KOPT-K1 (cell line): ENCODE data around the gene MACROD1.

ENCODE experiments used
- H3K27ac ChIP-seq: fragments of 200-600 bp; sonication (generic); 2 replicates; pipeline ENCODE4 v1.5.1; 2016; ENCODE audit warnings: antibody characterized with exemption, mild to moderate bottlenecking, low read depth, low read length; ENCODE audit not compliant: poor library complexity, severe bottlenecking
- H3K36me3 ChIP-seq: fragments of 200-600 bp; sonication (generic); 2 replicates; pipeline ENCODE4 v1.5.1; 2017; ENCODE audit warnings: antibody characterized with exemption, mild to moderate bottlenecking, low read length, moderate library complexity; ENCODE audit not compliant: insufficient read depth
- H3K9me3 ChIP-seq: fragments of 200-600 bp; sonication (generic); 2 replicates; pipeline ENCODE4 v1.5.1; 2017; ENCODE audit warnings: antibody characterized with exemption, low read length, mild to moderate bottlenecking; ENCODE audit not compliant: insufficient read depth, poor library complexity, severe bottlenecking

The MACROD1 gene

DNA sequence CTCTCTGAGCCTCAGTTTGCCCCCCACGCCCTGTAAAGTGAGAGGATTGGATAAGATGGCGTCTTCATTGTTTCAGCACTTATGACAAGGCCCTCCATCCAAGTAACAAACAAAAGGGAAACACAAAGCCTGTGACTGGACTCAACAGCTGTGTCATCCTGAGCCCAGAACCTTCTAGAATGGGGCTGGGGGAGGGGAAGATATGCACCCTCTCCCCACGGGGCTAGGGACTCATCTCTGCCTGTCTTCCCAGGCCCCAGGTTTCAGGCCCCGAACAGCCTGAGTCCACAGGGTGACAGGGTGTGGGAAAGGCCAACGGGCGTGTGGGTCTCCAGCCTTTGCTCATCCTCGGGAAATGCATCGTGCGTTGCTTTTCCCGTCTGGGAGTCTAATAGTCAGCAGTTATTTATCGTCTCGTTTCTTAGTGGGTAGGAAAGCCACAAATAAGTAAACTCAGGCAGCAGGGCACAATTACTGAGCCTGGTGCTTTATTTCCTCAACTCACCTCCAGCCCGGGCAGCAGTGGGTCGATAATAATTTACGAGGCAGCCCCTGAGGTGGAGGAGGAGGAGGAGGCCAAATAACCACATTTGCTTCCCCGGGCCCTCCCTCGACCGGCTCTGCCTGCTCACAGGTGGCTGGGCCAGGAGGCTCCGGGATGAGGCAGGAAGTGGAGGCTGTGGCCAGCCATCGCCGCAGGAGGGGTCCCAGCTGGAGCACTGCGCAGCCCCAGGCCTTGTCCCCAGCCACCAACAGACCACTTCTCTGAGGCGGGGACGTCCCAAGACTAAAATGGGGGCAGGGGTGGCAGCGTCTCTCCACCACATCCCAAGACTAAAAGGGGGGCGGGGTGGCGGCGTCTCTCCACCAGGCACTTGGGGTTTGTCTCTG, 75.8 kb downstream of the MACROD1 start:
- H3K27ac ChIP-seq, result peak overlapping the region; percentile 48
- no peaks in the 10 kb centered on the region for H3K36me3 ChIP-seq
- no peaks in the 10 kb centered on the region for H3K9me3 ChIP-seq

DNA sequence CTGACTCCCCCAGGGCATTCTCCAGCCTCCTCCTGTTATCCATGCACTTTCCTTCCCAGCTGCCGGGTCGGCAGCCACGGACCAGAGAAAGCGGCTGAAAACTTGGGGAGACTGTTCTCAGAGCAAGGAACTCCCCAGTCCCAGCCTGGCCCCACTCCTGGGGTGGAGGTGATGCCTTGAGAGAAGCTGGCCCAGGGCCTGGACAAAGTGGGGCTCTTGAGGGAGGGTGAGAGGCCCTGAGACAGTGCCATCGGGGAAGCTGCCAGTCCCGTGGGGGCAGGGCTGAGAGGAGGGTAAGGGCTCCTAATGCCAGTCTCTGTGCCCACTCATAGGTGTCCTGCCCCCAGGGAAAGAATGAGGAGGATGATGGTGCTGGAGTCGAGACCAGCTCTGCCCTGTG, 76.4 kb downstream of the MACROD1 start:
- no peaks in the 10 kb centered on the region for H3K9me3 ChIP-seq
- H3K36me3 ChIP-seq, result no peaks in the 10 kb centered on the region
- peak overlapping the region; percentile 48 for H3K27ac ChIP-seq

DNA sequence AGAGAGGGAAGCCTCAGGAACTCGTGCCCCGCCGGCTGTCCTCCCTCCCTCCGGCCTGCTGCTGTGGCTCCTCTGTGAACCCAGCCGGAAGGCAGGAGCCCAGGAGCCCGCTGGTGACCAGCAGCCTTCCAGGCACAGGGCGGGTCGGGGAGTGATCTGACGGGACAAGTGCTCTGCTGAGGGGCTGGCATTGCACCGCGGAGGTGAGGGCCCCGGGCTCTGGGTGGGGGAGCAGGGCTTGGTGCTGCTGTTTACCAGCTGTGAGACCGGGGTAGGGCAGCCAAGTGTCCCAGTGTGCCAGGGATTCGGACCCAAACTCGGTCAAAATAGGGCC, 76.9 kb downstream of the MACROD1 start:
- Histone ChIP-seq H3K36me3 (no peaks in the 10 kb centered on the region), H3K9me3 (no peaks in the 10 kb centered on the region), H3K27ac (peak overlapping the region; percentile 48)

DNA sequence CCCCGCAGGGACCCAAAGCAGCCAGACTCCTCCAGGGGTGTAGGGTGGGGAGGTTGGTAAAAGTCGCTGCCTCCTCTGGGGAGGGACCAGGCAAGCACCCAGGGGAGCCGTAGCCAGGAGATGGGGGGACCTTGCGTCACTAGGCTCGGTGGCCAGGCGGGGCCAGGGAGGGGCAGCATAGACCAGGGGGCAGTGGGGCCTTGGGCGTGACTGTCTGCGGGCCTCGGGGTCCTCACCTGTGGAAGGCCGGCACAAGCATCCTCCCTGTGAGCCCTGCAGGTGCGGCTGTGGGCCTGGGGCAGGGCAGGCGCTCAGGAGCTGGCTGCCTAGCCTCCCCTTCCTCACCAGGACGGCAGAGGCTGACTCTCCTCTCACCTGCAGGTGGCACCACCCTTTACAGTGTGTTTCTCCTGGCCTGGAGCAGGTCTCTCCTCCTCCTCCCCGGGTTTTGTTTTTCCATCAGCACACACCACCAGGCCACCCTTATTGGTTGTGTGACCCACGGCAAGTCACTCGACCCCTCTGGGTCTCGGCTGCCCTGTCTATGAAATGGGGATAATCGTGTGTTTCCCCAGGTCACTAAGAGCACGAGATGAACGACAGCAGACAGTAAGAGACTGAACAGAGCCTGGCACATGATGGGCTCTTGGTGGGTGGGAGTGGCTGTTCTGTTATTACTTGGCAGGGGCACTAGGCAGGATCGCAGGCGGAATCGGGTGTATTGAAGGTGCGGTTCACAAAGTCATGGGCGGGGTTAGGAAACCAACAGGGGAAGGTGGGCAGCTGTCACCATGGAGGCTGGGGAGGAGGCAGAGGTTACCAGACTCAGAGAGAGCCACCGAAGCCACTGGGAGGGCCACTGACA, 77.5 kb downstream of the MACROD1 start:
- Histone ChIP-seq H3K27ac (peak overlapping the region; percentile 48), H3K36me3 (no peaks in the 10 kb centered on the region), H3K9me3 (no peaks in the 10 kb centered on the region)

DNA sequence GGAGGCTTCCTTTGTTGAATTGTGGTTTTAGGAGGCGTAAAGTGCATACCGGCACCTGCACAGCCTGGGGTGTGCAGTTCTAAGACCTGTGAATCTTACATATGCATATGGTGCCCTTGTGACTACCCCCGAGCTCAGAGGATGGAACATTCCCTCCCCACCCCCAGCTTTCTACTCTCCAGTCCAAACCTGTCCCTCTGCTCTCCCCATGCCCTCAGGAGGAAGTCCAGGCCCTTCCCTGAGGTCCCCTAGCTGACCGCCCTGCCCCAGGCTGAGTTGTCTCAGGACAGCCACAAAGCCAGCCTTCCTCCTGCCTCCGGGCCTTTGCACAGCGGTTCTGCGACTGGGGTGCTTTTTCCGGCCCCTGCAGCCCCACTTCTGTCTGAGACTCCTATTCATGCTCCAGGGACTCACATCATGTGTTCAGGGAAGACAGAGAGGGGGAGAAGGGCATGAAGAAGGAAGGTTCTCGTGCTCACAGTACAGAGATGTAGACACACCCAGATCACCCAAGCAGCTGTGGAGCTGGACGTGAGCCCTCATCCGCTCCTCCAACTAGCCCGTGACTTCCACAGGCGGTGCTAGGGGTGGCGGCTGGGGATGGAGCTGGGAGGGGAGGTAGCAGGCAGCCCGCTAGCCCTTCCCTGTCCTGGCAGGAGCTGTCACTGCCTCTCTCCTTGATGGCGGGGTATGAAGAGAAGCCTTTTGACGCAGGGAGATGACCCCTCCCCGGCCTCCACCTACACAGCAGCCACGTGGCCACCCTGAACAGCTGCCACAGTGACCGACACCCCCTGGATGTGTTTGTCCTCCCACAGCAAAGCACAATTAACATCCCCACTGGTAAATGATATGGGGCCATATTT, 79.4 kb downstream of the MACROD1 start:
- H3K27ac ChIP-seq, result peak overlapping the region; percentile 55
- H3K36me3 ChIP-seq, result no peaks in the 10 kb centered on the region
- H3K9me3 ChIP-seq, result no peaks in the 10 kb centered on the region

DNA sequence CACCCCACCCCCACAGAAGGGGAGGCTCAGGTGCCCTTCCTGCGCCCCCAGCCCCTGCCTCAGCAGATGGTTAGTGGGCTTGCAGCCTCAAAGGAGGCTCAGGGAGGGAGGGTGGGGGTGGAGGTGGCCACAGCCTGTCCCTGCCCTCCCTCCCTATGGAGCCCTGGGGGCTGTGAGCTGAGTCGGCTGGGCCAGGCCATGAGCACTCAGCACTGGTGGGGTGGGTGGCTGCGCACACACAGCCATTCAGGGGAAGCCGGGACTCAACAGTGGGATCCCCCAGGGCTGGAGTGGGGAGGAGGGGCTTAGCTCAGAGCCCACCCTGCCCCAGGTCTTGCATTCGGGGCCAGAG, 80.0 kb downstream of the MACROD1 start:
- no peaks in the 10 kb centered on the region for H3K9me3 ChIP-seq
- H3K36me3 ChIP-seq, result no peaks in the 10 kb centered on the region
- peak overlapping the region; percentile 55 for H3K27ac ChIP-seq

DNA sequence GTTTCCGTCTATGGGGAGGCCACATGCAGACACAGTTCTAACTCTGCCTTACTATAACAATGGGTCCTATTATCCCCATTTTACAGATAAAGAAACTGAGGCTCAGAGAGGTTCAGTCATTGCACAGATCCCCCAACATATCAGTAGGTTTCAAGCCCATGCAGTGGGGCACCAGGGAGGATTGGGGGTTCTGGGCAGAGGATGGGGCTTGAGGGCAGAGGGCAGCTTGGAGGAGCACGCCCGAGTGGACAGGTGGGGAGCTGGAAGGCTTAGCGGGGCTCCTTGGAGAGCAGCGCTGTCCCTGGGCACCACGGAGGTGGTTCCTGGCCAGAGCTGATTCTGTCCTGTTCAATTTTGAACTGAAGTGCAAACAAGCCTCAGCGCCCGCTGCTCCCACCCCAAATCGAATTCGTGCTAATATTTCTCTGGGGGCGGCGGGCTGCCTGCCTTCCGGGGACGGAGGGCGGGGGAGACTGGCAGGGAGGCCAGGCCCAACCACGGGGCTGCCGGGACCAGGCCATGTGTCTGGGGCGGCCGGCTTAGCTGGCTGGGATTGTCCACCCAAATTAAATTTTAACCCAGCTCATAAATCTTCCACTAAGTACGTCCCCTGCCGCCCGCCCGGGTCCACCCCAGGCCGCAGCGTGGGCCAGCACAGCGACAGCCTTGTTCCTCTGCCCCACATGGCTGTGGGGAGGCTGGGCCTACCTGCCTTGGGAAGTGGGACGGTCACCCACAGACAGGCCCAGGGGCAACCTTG, 80.8 kb downstream of the MACROD1 start:
- H3K9me3 ChIP-seq, result no peaks in the 10 kb centered on the region
- H3K36me3 ChIP-seq, result no peaks in the 10 kb centered on the region

DNA sequence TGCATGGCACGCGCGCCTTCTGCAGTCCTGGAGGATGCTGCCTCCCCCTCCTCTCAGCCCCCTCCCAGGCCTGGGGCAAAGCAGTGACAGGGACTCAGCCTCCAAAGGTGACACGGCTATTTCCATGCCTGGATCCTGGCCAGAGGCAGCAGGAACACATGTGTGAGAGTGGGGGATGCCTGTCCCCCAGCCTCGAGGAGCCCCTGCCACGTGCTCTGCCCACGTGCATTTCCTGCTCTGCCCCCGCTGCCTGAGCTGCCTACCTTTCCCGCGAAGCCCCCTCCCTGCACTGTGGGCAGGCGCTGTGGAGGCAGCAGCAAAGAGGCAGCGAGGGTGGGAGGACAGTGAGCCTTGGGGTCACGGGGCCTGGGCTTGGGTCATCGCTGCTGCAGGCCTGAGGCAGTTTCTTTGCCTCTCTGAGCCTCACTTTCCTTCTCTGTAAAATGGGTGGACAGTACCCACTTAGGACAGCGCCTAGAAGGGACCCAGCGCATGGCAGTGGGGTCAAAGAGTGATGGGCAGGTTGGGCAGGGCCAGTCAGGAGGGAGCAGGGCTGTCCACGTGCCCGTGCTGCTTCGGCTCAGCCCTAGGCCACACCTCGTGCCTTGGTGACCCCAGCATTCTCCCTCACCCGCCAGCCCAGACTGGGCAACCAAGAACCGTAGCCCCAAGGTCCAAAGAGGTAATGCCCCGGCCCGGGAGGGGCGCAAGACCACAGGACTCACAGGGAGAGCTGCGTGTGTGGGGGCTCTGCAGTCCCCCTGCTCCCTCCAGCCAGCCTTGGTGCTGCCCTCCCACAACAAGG, 81.6 kb downstream of the MACROD1 start:
- Histone ChIP-seq H3K36me3 (no peaks in the 10 kb centered on the region), H3K9me3 (no peaks in the 10 kb centered on the region), H3K27ac (peak overlapping the region; percentile 16)

More for the DNA sequence above, 80.8 kb downstream of the MACROD1 start:
- peak overlapping the region; percentile 20 for H3K27ac ChIP-seq

DNA sequence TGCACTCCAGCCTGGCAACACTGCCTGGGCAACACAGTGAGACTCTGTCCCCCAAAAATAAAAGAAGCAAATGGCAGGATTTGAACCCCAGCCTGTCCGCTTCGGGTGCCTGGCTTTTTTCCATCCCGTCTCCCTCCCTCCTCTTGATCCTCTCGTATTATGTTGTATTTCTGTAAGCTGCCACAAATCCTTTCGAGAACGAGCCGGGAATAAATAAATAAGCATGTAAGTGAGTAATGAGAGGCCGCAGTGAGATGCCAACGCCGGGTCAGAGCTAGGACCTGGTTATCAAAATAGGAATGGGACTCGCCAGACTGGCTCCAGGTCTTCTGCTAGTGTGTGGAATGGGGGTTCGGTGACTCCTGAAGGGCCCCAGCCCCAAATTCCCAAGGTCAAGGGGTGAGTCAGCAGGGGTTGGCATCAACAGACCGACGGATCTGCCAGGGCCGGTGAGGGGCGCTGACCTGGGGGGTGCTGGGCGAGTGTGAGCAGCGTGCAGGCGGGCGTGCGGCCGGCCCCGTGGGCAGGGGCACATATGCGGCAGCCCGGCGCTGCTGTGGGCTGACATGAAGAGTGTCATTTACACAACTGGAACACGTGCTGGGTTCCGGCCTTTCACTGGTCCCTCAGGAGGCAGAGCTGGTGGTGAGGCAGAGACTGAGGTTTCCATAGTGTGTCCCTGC, 82.4 kb downstream of the MACROD1 start:
- Histone ChIP-seq H3K27ac (no peak overlapping the region), H3K9me3 (no peaks in the 10 kb centered on the region), H3K36me3 (no peaks in the 10 kb centered on the region)

DNA sequence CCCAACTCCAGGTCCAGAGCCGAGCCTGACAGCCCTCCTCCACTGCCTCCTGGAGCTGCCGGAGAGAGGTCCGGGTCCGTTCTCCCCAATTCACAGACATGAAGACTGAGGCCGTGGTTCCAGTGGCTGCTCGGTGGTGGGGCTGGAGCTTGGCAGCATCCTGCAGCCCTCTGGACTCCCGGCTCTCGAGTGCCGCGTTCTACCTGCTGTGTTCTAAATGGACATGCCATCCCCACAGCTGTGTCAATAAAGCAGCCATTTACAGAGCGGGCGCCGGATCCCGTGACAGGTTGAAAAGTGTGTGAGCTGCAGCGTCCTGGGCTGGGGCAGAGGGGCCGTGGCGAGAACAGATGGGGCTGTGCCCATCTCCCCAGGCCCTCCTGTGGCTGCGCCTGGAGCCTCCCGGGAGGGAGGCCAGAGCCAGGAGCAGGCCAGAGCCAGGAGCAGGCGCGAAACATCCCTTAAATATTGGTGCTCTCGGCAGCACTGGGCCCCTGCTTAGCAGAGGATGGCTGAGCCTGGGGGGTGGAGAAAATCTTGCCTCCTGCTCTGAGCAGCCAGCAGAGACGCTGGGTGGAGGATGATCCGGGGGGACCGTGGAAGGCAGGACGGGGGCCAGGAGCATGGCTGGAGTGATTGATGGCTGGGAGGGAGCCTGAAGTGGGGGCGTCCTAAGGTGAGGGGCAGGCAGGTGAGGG, 84.0 kb downstream of the MACROD1 start:
- no peaks in the 10 kb centered on the region for H3K9me3 ChIP-seq
- H3K36me3 ChIP-seq, result no peaks in the 10 kb centered on the region
- H3K27ac ChIP-seq, result no peak overlapping the region

DNA sequence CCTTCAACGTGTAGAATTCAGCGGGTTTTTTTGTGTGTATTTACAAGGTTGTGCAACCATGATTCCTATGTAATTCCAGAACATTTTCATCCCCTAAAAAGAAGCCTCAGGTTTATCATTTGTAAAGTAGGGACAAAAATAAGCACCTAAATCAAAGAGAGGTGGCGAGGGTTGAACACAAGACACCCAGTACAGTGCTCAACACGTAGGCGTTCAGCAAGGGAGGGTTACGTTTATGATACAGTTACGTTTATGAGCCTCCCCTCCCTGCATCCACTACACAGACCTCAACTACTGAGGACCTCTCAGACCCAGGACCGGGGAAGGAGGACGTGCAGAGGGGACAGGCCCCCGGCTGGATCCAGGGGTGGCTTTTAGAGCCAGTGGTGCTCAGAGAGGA, 85.5 kb downstream of the MACROD1 start:
- Histone ChIP-seq H3K9me3 (no peaks in the 10 kb centered on the region), H3K27ac (no peak overlapping the region), H3K36me3 (no peaks in the 10 kb centered on the region)

DNA sequence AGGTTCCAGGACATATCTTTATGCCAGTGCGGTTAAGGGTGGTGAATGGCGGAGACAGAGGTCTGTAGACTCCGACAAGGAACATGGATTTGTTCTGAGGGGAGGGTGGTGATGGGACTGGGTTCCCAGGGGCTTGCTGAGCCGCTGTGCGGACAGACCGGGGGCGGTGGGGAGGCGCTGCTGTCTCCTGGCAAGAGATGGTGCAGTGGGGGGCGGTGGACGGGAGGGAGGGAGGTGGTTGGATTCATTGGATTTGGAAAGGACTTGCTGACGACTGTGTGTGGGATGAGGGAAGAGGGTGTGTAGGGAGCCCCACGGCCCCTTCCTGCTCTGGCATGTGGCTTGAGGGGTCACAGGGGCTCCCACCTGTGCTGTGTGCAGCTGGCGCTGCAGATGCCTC, 87.0 kb downstream of the MACROD1 start:
- no peaks in the 10 kb centered on the region for H3K36me3 ChIP-seq
- no peak overlapping the region for H3K27ac ChIP-seq
- no peaks in the 10 kb centered on the region for H3K9me3 ChIP-seq

DNA sequence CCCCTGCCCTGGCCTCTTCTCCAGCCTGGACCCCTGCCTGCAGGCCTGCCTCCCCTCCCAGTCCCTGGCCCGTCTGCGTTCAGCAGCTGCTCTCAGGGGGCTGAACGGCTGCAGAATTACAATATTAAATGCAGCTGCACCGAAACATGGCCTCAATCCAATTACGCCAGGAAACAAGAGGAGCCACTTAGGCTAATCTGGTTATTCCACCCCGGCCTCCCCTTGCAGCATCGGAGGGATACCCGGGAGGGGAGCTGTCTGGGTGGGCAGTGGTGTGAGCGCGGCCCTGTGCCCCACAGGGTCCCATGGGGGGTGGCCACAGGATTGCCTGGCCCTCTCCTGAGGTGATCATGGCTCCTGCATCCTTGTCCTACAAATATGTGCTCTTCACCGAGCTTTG, 87.6 kb downstream of the MACROD1 start:
- Histone ChIP-seq H3K36me3 (no peaks in the 10 kb centered on the region), H3K9me3 (no peaks in the 10 kb centered on the region), H3K27ac (no peak overlapping the region)
